ENCODE data around the gene MNAT1. TPM values are rescaled to one million over a fixed set of nuclear protein-coding genes. Genes with fewer than 3 reads are reported as not detected.

Gene MNAT1
- polyA plus RNA-seq, 3 donors: 50.3 to 57.2 (median 53.1) TPM

DNA sequence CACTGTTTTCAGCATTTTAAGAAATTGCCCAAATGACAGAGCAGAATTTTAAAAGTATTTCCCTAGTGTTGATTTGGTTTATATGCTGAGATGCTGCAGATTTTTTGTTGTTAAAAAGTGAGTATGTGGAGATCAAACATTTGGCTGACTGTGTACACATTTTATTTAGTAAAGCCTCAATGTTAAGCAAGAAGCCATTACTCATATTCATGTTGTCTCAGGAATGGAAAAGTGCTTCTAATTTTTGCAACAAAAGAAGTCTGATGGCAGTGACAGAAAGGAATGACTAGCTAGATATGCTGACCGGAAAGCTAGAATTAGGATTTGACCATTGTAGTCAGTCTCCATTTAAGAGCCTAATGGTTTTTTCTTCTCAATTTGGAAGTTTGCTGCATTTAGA, 269.0 kb downstream of the MNAT1 start:
- DNase-seq (ENCODE audit: low read depth in 3 of 3, low spot score in 2 of 3): no peak

DNA sequence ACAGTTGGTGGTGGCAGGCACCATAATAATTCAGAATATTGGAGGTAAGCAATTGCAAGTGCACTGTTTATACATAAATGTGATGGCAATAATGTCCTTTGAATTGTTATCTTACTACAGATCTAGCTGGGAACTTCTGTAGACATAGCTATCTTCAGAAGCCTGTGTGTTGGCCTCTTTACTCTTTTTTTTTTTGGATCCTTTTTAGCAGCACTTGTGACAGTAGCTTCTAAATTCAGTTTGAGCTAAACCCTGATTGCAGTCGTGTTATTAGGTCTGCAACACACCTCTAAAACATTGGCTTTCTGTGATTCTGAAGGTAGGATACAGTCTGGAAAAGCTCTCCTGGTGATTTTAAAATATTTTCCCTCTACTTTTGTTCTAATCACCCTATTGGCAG, 285.0 kb downstream of the MNAT1 start:
- DNase-seq (ENCODE audit: low read depth in 3 of 3, low spot score in 2 of 3): no peak

Other genes starting within 250 kb of the MNAT1 start
- gene C14orf39, start 248.7 kb upstream of the MNAT1 start, polyA plus RNA-seq (ENCODE audit: insufficient read length in 3 of 3): under 1 TPM; 0.21 to 0.47 (median 0.43) TPM
- not detected for gene SIX6, start 225.6 kb upstream of the MNAT1 start, polyA plus RNA-seq (ENCODE audit: insufficient read length in 3 of 3)
- 10 to 100 TPM in 2 of 3 donors, 1 to 10 TPM in 1; 7.5 to 12.4 (median 10.3) TPM for gene SIX1, start 85.3 kb upstream of the MNAT1 start, polyA plus RNA-seq (ENCODE audit: insufficient read length in 3 of 3)
- gene SIX4, start 10.4 kb upstream of the MNAT1 start, polyA plus RNA-seq (ENCODE audit: insufficient read length in 3 of 3): 1 to 10 TPM; 6.5 to 7.3 (median 6.9) TPM
- 10 to 100 TPM; 22.7 to 29.7 (median 25.5) TPM for gene TRMT5, start 246.3 kb downstream of the MNAT1 start, polyA plus RNA-seq (ENCODE audit: insufficient read length in 3 of 3)
- gene SLC38A6, start 246.5 kb downstream of the MNAT1 start, polyA plus RNA-seq (ENCODE audit: insufficient read length in 3 of 3): 10 to 100 TPM; 20.4 to 21.8 (median 21.6) TPM